Activated CD4-positive, alpha-beta T cell treated with anti-CD3 and anti-CD28 coated beads, Interleukin-2, amount 50 U/mL, for 1 hour (primary cell): Measurements from ENCODE around the gene RGS7.
"Not testable (repeated sequence)": the region's sequence is repeated elsewhere in the genome, so short reads cannot be mapped to it uniquely, and the experiment has no call there.

ENCODE experiments used
- DNase-seq: peaks from one replicate; pipeline ENCODE4 v3.0.0-alpha.2; 2020

The RGS7 gene

GRCh38 chr1:240813720-240814119 lies 543.3 kb downstream of the RGS7 start:
- no peak for DNase-seq

GRCh38 chr1:240811256-240811655 lies 545.7 kb downstream of the RGS7 start:
- DNase-seq: no peak

GRCh38 chr1:240808381-240808780 lies 548.6 kb downstream of the RGS7 start:
- no peak for DNase-seq

GRCh38 chr1:240806200-240806745 lies 550.7 kb downstream of the RGS7 start:
- no peak for DNase-seq

- no peak for DNase-seq
Observed at GRCh38 chr1:240804475-240804874, 552.5 kb downstream of the RGS7 start.

GRCh38 chr1:240803151-240803550 lies 553.9 kb downstream of the RGS7 start:
- no peak for DNase-seq

- no peak for DNase-seq
Observed at GRCh38 chr1:240802271-240802670, 554.7 kb downstream of the RGS7 start.

GRCh38 chr1:240801442-240801841 lies 555.6 kb downstream of the RGS7 start:
- DNase-seq: no peak

- no peak for DNase-seq
Observed at GRCh38 chr1:240800291-240800690, 556.7 kb downstream of the RGS7 start.

- DNase-seq: no peak
Observed at GRCh38 chr1:240797050-240797449, 560.0 kb downstream of the RGS7 start.

- no peak for DNase-seq
Observed at GRCh38 chr1:240794046-240794843, 562.8 kb downstream of the RGS7 start.

GRCh38 chr1:240792915-240793529 lies 564.0 kb downstream of the RGS7 start:
- no peak for DNase-seq

- DNase-seq: no peak
Observed at GRCh38 chr1:240790856-240791255, 566.1 kb downstream of the RGS7 start.

GRCh38 chr1:240786880-240787279 lies 570.1 kb downstream of the RGS7 start:
- DNase-seq: no peak

GRCh38 chr1:240784776-240785175 lies 572.2 kb downstream of the RGS7 start:
- DNase-seq: no peak

- not testable (repeated sequence) for DNase-seq
Observed at GRCh38 chr1:240783728-240784137, 573.3 kb downstream of the RGS7 start.

GRCh38 chr1:240776237-240776636 lies 580.8 kb downstream of the RGS7 start:
- no peak for DNase-seq

GRCh38 chr1:240772131-240772530 lies 584.9 kb downstream of the RGS7 start:
- no peak for DNase-seq

GRCh38 chr1:240771450-240771849 lies 585.6 kb downstream of the RGS7 start:
- DNase-seq: no peak

GRCh38 chr1:240768979-240769378 lies 588.0 kb downstream of the RGS7 start:
- no peak for DNase-seq

- no peak for DNase-seq
Observed at GRCh38 chr1:240766831-240767230, 590.2 kb downstream of the RGS7 start.

- no peak for DNase-seq
Observed at GRCh38 chr1:240765732-240766363, 591.2 kb downstream of the RGS7 start.

- DNase-seq: no peak
Observed at GRCh38 chr1:240763771-240764170, 593.2 kb downstream of the RGS7 start.

GRCh38 chr1:240763095-240763494 lies 593.9 kb downstream of the RGS7 start:
- DNase-seq: not testable (repeated sequence)
